Measurements from ENCODE around the gene HACD4. TPM values are rescaled to one million over a fixed set of nuclear protein-coding genes. Genes with fewer than 3 reads are reported as not detected.

The HACD4 gene
- total and polyA plus RNA-seq, 2 experiments from 2014 or later: 3.8 to 7.5 TPM

GRCh38 chr9:21018177-21018576, 13.3 kb downstream of the HACD4 start:
- DNase-seq: no peak
- no peaks in the 10 kb centered on the region for H3F3A ChIP-seq (ENCODE audit: insufficient read depth)
- no peaks in the 10 kb centered on the region for H3K36me3 ChIP-seq (ENCODE audit: low read depth)
- no peak overlapping the region for H3K9ac ChIP-seq
- no peak overlapping the region for H3K27ac ChIP-seq
- TF ChIP-seq EZH2phosphoT487 (IDR thresholded peaks at IDR 0.05; ENCODE audit: insufficient read depth, low read depth) (no peak), EZH2 (IDR thresholded peaks at IDR 0.05; ENCODE audit: insufficient read depth, poor library complexity, severe bottlenecking) (no peak)
- H3K79me2 ChIP-seq (ENCODE audit: insufficient read depth): no peaks in the 10 kb centered on the region
- no peaks in the 10 kb centered on the region for H4K20me1 ChIP-seq (ENCODE audit: insufficient read depth)
- no peak overlapping the region for H2AFZ ChIP-seq
- H3K9me2 ChIP-seq (ENCODE audit: insufficient read depth): 0 out of 2 replicates have a peak, but pooled peaks cover 5% of the 10 kb centered on the region
- peaks cover 14% of the 10 kb centered on the region for H3K4me1 ChIP-seq (ENCODE audit: insufficient read depth)
- in situ Hi-C loops (cut with MboI): no loop called here
- H3K4me2 ChIP-seq (ENCODE audit: unreplicated experiment): no peak overlapping the region
- no peaks in the 10 kb centered on the region for H3K27me3 ChIP-seq (replicated peaks; ENCODE audit: insufficient read depth)
- 95 to 100% methylated on average over 2 of the region's 2 CpGs for WGBS, 2 experiments (ENCODE audit: low coverage in 1 of 2, low lambda C conversion rate in 2 of 2, missing lambda C conversion rate in 2 of 2)
- H3K9me3 ChIP-seq (ENCODE audit: low read depth): no peaks in the 10 kb centered on the region
- no peak overlapping the region for H3K4me3 ChIP-seq

GRCh38 chr9:21016701-21017491, 14.5 kb downstream of the HACD4 start:
- WGBS, 2 experiments (ENCODE audit: low coverage in 1 of 2, low lambda C conversion rate in 2 of 2, missing lambda C conversion rate in 2 of 2): 5 to 14% methylated on average over 2 of the region's 2 CpGs
- Histone ChIP-seq H3K27ac (peak overlapping the region; percentile 36), H3K4me3 (no peak overlapping the region), H3K79me2 (ENCODE audit: insufficient read depth) (no peaks in the 10 kb centered on the region), H3F3A (ENCODE audit: insufficient read depth) (no peaks in the 10 kb centered on the region), H3K4me2 (ENCODE audit: unreplicated experiment) (peak overlapping the region; percentile 42), H3K4me1 (ENCODE audit: insufficient read depth) (peaks cover 14% of the 10 kb centered on the region), H3K9ac (no peak overlapping the region), H3K9me3 (ENCODE audit: low read depth) (no peaks in the 10 kb centered on the region), H4K20me1 (ENCODE audit: insufficient read depth) (no peaks in the 10 kb centered on the region), H3K9me2 (ENCODE audit: insufficient read depth) (0 out of 2 replicates have a peak, but pooled peaks cover 5% of the 10 kb centered on the region), H2AFZ (no peak overlapping the region), H3K27me3 (replicated peaks; ENCODE audit: insufficient read depth) (no peaks in the 10 kb centered on the region), H3K36me3 (ENCODE audit: low read depth) (no peaks in the 10 kb centered on the region)
- DNase-seq: peak; percentile 88
- no peak for TF ChIP-seq EZH2 (IDR thresholded peaks at IDR 0.05; ENCODE audit: insufficient read depth, poor library complexity, severe bottlenecking)
- no peak for TF ChIP-seq EZH2phosphoT487 (IDR thresholded peaks at IDR 0.05; ENCODE audit: insufficient read depth, low read depth)
- in situ Hi-C loops (cut with MboI): no loop called here

DNA sequence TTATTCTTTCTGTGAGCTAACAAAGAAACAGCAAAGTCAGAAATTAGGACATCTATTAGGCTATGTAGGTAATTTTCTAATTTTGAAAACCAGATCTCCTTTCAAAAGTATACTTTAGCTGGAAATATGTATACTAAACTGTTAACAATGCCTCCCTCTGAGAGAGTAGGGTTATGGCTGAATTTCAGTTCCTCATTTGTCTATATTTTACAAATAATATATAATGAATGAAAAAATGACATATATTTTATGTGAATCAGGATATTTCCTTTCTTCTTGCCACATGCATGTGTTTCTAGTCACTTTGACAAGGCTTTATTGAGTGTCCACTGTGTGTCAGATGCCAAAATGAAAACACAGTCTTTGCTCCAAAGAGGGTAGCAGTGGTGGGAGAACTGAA, 15.4 kb downstream of the HACD4 start:
- Histone ChIP-seq H3K36me3 (ENCODE audit: low read depth) (no peaks in the 10 kb centered on the region), H3K27ac (no peak overlapping the region), H3K27me3 (replicated peaks; ENCODE audit: insufficient read depth) (no peaks in the 10 kb centered on the region), H4K20me1 (ENCODE audit: insufficient read depth) (no peaks in the 10 kb centered on the region), H3K9me3 (ENCODE audit: low read depth) (no peaks in the 10 kb centered on the region), H3F3A (ENCODE audit: insufficient read depth) (no peaks in the 10 kb centered on the region), H2AFZ (no peak overlapping the region), H3K9ac (no peak overlapping the region), H3K4me2 (ENCODE audit: unreplicated experiment) (no peak overlapping the region), H3K9me2 (ENCODE audit: insufficient read depth) (0 out of 2 replicates have a peak, but pooled peaks cover 5% of the 10 kb centered on the region), H3K79me2 (ENCODE audit: insufficient read depth) (no peaks in the 10 kb centered on the region), H3K4me3 (no peak overlapping the region), H3K4me1 (ENCODE audit: insufficient read depth) (peaks cover 14% of the 10 kb centered on the region)
- no peak for DNase-seq
- in situ Hi-C loops (cut with MboI): no loop called here
- no peak for TF ChIP-seq EZH2phosphoT487 (IDR thresholded peaks at IDR 0.05; ENCODE audit: insufficient read depth, low read depth)
- no peak for TF ChIP-seq EZH2 (IDR thresholded peaks at IDR 0.05; ENCODE audit: insufficient read depth, poor library complexity, severe bottlenecking)

DNA sequence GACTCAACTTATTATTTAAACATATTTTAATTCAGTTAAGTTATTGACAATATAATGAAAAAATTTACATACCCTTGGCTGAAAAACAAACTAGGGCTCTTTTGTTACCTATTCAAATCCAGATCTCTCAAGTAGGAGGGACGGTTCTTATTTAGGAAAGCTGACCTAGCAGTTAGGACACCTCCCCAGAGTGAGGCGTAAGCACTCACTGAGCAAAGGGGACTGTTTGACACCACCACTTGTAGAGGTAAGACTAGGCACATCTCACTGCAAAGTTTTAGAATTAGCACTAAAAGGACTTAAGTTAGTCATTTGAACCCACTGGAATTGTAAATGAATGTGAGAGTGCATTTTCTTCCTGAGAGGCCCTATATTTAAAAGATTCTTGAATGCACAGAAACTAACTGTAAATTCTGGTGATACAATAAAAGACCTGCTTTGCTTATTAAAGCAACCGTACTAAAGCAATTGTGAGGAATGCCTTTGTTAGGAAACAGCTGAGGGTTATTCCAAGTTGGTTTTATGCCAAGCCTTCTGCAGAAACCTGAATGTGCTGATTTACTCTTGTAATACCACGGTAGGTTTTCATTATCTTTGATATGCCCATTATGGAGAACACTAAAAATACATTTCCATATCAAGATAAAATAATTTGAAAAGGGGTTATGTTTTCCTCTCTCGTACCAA, 16.2 kb downstream of the HACD4 start:
- TF ChIP-seq EZH2phosphoT487 (IDR thresholded peaks at IDR 0.05; ENCODE audit: insufficient read depth, low read depth) (no peak), EZH2 (IDR thresholded peaks at IDR 0.05; ENCODE audit: insufficient read depth, poor library complexity, severe bottlenecking) (no peak)
- no peak overlapping the region for H2AFZ ChIP-seq
- 0 out of 2 replicates have a peak, but pooled peaks cover 5% of the 10 kb centered on the region for H3K9me2 ChIP-seq (ENCODE audit: insufficient read depth)
- no peak overlapping the region for H3K4me3 ChIP-seq
- no peak for DNase-seq
- no peak overlapping the region for H3K4me2 ChIP-seq (ENCODE audit: unreplicated experiment)
- H3K4me1 ChIP-seq (ENCODE audit: insufficient read depth): peaks cover 14% of the 10 kb centered on the region
- no peak overlapping the region for H3K9ac ChIP-seq
- H3K27ac ChIP-seq: no peak overlapping the region
- H3F3A ChIP-seq (ENCODE audit: insufficient read depth): no peaks in the 10 kb centered on the region
- 74 to 78% methylated on average over 5 of the region's 5 CpGs for WGBS, 2 experiments (ENCODE audit: low coverage in 1 of 2, low lambda C conversion rate in 2 of 2, missing lambda C conversion rate in 2 of 2)
- H3K27me3 ChIP-seq (replicated peaks; ENCODE audit: insufficient read depth): no peaks in the 10 kb centered on the region
- no peaks in the 10 kb centered on the region for H3K79me2 ChIP-seq (ENCODE audit: insufficient read depth)
- no peaks in the 10 kb centered on the region for H3K9me3 ChIP-seq (ENCODE audit: low read depth)
- no peaks in the 10 kb centered on the region for H4K20me1 ChIP-seq (ENCODE audit: insufficient read depth)
- H3K36me3 ChIP-seq (ENCODE audit: low read depth): no peaks in the 10 kb centered on the region
- in situ Hi-C loops (cut with MboI): no loop called here
